Prostate gland (tissue), 2 donors: ENCODE measurements around the gene EI24. TPM values are rescaled to one million over a fixed set of nuclear protein-coding genes. Genes with fewer than 3 reads are reported as not detected.

Experiments
- DNase-seq: peaks from one replicate; pipeline ENCODE4 v3.0.0-alpha.2; 2019; ENCODE audit warnings: low spot score
- H3K27ac ChIP-seq, 2 donors: fragments of 200-600 bp; sonication (generic); 2 replicates each; pipeline ENCODE4 v1.5.1; 2017 to 2019
- H3K27me3 ChIP-seq: fragments of 200-600 bp; sonication (generic); replicated peaks from 2 replicates; pipeline ENCODE4 v1.5.1; 2019; ENCODE audit not compliant: insufficient read depth
- H3K36me3 ChIP-seq, 2 donors: fragments of 200-600 bp; sonication (generic); 1 replicate in 1 of 2; 2 replicates in 1 of 2; pipeline versions ENCODE4 v1.5.1 to v1.8.1; 2017 to 2019
- H3K4me1 ChIP-seq: fragments of 200-600 bp; sonication (generic); replicated peaks from 2 replicates; pipeline ENCODE4 v1.5.1; 2019
- H3K4me3 ChIP-seq, 2 donors: fragments of 200-600 bp; sonication (generic); 2 replicates each; pipeline ENCODE4 v1.5.1; 2017 to 2019
- H3K9me3 ChIP-seq: fragments of 200-600 bp; sonication (generic); 2 replicates; pipeline ENCODE4 v1.5.1; 2017
- POLR2A ChIP-seq: fragments of 450-650 bp; IDR thresholded peaks from one replicate; pipeline ENCODE4 v1.6.1; 2016; ENCODE audit warnings: antibody characterized with exemption, mild to moderate bottlenecking
- POLR2AphosphoS5 ChIP-seq: sonication (generic); formaldehyde crosslinking; IDR thresholded peaks from one replicate; pipeline ENCODE4 v1.6.1; 2017; ENCODE audit warnings: antibody characterized with exemption
- WGBS: methylation state at CpG from one replicate; pipeline ENCODE4 v1.1.5; 2018; 5-methylcytosine and 5-hydroxymethylcytosine counted together
- intact Hi-C: fragments of 100-400 bp; cut with DNase I; formaldehyde crosslinking; loops from one replicate; pipeline ENCODE4 v1.14.2; 2022
- total RNA-seq, 2 donors: library from RNA; depleted of rRNA; stranded (reverse); fragments of >200 nt; gene quantifications; one replicate each; pipeline ENCODE4 v1.1.0, GENCODE V29; 2016
- TF ChIP-seq, protein P1 (sequence below), 4 experiments: fragments of 200-600 bp in 2 of 4; fragments of 450-650 bp in 2 of 4; sonication (generic) in 2 of 4; IDR thresholded peaks; 1 replicate in 3 of 4; 2 replicates in 1 of 4; pipeline ENCODE4 v1.5.1; 2016 to 2019; ENCODE audit warnings: antibody characterized with exemption in 4 of 4, mild to moderate bottlenecking in 2 of 4, moderate library complexity in 2 of 4

EI24 gene
- total RNA-seq, 2 donors from 2014 or later = 41.4 to 118 TPM

DNA sequence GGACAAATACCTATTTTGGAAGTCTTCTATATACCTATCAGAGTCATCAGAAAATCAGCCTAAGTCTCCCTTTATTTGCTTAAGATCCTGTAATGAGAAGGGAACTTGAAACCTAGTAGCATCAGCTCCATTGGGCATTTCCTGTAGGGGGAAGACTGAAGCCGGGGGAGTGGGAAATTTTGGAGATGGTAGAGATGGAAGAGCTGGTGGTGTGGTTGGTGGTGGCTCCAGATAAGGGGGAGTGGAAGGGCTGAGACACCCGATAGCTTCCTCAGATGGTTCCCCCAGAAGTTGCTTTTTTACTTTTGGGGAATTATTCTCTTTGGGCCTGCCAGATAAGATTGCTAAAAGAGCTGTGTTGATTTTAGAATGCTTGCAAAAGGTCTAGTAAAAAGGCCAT, 16.4 kb upstream of the EI24 start:
- H3K4me1 ChIP-seq = no peaks in the 10 kb centered on the region
- 86% methylated on average over 2 of the region's 2 CpGs for WGBS
- no peak overlapping the region for H3K4me3 ChIP-seq
- H3K27ac ChIP-seq = no peak overlapping the region
- TF ChIP-seq, protein P1, sequence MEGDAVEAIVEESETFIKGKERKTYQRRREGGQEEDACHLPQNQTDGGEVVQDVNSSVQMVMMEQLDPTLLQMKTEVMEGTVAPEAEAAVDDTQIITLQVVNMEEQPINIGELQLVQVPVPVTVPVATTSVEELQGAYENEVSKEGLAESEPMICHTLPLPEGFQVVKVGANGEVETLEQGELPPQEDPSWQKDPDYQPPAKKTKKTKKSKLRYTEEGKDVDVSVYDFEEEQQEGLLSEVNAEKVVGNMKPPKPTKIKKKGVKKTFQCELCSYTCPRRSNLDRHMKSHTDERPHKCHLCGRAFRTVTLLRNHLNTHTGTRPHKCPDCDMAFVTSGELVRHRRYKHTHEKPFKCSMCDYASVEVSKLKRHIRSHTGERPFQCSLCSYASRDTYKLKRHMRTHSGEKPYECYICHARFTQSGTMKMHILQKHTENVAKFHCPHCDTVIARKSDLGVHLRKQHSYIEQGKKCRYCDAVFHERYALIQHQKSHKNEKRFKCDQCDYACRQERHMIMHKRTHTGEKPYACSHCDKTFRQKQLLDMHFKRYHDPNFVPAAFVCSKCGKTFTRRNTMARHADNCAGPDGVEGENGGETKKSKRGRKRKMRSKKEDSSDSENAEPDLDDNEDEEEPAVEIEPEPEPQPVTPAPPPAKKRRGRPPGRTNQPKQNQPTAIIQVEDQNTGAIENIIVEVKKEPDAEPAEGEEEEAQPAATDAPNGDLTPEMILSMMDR (IDR thresholded peaks at IDR 0.05) = no peak
- no peak for DNase-seq
- H3K36me3 ChIP-seq = no peaks in the 10 kb centered on the region
- H3K9me3 ChIP-seq = no peaks in the 10 kb centered on the region
- intact Hi-C loops = no loop called here
- no peaks in the 10 kb centered on the region for H3K27me3 ChIP-seq

DNA sequence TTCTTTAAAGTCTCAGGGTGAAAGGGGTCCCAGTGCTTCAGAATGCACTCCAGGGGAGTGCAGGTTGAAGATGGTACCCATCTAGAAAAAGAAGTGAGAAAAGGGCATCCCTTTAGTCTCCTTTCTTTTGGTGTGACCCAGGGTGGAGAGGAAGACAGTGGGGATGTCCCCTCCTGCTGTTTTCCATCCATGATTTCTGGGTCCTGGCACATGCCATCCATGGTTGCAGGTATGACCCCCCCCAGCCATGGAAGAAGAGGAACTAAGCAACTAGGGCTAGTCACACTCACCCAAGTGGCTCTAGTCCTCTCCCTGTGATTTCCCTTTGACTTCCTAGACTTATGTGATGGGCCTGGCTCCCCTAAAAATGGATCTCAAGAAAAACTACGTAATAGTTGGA, 15.9 kb upstream of the EI24 start:
- no peak overlapping the region for H3K4me3 ChIP-seq

DNA sequence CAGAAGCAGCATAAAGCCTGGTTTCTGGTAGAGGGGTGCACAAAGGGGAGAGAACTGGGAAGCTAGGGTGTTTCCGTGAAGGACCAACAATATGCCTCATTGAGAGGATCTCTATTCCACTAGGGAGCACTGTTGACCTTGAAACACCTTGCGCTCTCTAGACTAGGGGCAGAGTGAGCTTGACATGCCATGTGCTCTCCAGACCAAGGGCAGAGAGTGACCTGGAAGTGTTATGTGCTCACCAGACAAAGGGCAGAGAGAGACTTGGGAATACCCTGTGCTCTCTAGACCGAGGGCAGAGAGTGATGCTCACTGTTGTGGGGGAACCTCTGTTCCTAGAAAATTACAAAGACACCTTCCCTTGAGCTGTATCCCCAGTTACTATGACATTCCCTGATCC, 15.2 kb upstream of the EI24 start:
- Histone ChIP-seq H3K4me3 (no peak overlapping the region), H3K4me1 (no peaks in the 10 kb centered on the region), H3K36me3 (no peaks in the 10 kb centered on the region), H3K27me3 (no peaks in the 10 kb centered on the region), H3K9me3 (no peaks in the 10 kb centered on the region), H3K27ac (no peak overlapping the region)
- DNase-seq = no peak
- TF ChIP-seq POLR2A = no peak
- no peak for TF ChIP-seq POLR2AphosphoS5
- TF ChIP-seq, protein P1 (IDR thresholded peaks at IDR 0.05) = no peak
- intact Hi-C loops = no loop called here
- 86% methylated on average over 3 of the region's 3 CpGs for WGBS

More for the DNA sequence above, 15.9 kb upstream of the EI24 start:
- H3K36me3 ChIP-seq = no peaks in the 10 kb centered on the region
- intact Hi-C loops = no loop called here
- no peaks in the 10 kb centered on the region for H3K9me3 ChIP-seq
- no peak overlapping the region for H3K27ac ChIP-seq
- no peaks in the 10 kb centered on the region for H3K27me3 ChIP-seq
- no peak for DNase-seq
- WGBS = 88% methylated on average over 1 of the region's 1 CpG
- H3K4me1 ChIP-seq = no peaks in the 10 kb centered on the region
- TF ChIP-seq, protein P1 (IDR thresholded peaks at IDR 0.05) = no peak

DNA sequence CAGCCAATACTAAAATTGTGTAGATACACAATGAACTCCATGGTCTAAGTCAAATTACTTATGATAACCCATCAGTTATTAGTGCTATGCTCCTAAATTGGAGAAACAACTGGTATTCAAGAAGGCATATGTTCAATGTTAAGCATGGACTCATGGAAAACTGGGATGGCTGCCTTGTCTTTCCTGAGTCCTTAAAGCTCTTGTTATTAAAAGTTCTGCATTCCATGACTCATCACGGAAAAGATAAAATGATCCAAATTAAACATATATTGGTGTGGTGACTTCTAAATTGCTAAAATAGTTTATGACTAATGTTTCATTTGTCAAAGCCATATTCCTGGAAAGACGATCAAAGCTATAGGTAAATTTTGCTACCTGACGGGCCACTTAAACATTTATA, 9.4 kb upstream of the EI24 start:
- no peaks in the 10 kb centered on the region for H3K36me3 ChIP-seq

DNA sequence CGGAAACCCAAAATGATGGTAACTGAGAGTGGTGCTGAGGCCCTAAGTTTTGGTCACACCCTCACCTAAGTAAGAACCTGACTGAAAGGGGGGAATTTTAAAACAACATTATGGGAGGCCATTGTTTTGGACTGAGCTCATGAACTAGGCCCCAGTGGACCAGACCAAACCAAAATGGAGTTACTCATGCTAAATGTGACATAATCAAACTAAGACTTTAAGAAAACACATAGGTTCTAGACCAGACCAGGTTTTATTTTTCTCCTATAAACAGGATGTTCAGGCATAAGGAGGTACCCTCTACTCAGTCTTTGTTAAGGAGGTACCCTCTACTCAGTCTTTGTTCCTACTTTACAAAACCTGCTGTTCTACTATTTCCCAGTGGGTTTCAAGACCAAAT, 7.4 kb upstream of the EI24 start:
- 97% methylated on average over 1 of the region's 1 CpG for WGBS
- DNase-seq = no peak
- no peaks in the 10 kb centered on the region for H3K36me3 ChIP-seq
- intact Hi-C loops = no loop called here
- H3K27ac ChIP-seq = no peak overlapping the region
- no peaks in the 10 kb centered on the region for H3K9me3 ChIP-seq
- no peaks in the 10 kb centered on the region for H3K27me3 ChIP-seq
- no peaks in the 10 kb centered on the region for H3K4me1 ChIP-seq
- TF ChIP-seq, protein P1 (IDR thresholded peaks at IDR 0.05) = no peak
- no peak for TF ChIP-seq POLR2A
- no peak for TF ChIP-seq POLR2AphosphoS5
- no peak overlapping the region for H3K4me3 ChIP-seq

More for the DNA sequence above, 9.4 kb upstream of the EI24 start:
- intact Hi-C loops = no loop called here
- no peaks in the 10 kb centered on the region for H3K4me1 ChIP-seq
- TF ChIP-seq POLR2AphosphoS5 = no peak
- TF ChIP-seq POLR2A = no peak
- TF ChIP-seq, protein P1 (IDR thresholded peaks at IDR 0.05) = no peak
- whole genome bisulfite sequencing = 71% methylated on average over 3 of the region's 3 CpGs
- no peak overlapping the region for H3K27ac ChIP-seq
- no peaks in the 10 kb centered on the region for H3K9me3 ChIP-seq
- H3K4me3 ChIP-seq = no peak overlapping the region
- H3K27me3 ChIP-seq = no peaks in the 10 kb centered on the region
- DNase-seq = no peak
